Measurements from ENCODE around the gene KRT39. TPM values are rescaled to one million over a fixed set of nuclear protein-coding genes. Genes with fewer than 3 reads are reported as not detected.

The KRT39 gene
- total RNA-seq, 1 donor from 2014 or later: not detected

- DNase-seq (ENCODE audit: low read depth): no peak
Measured at GRCh38 chr17:40980596-40980995, 13.8 kb upstream of the KRT39 start.

- DNase-seq (ENCODE audit: low read depth): no peak
Measured at GRCh38 chr17:40980117-40980516, 13.4 kb upstream of the KRT39 start.

- DNase-seq (ENCODE audit: low read depth): no peak
Measured at GRCh38 chr17:40978575-40979151, 11.9 kb upstream of the KRT39 start.

- no peak for DNase-seq (ENCODE audit: low read depth)
Measured at GRCh38 chr17:40975516-40975915, 8.8 kb upstream of the KRT39 start.

GRCh38 chr17:40974366-40974765 is 7.6 kb upstream of the KRT39 start:
- no peak for DNase-seq (ENCODE audit: low read depth)

GRCh38 chr17:40967582-40967981 is 834 bp upstream of the KRT39 start:
- DNase-seq (ENCODE audit: low read depth): no peak

- peak; percentile 59 for DNase-seq (ENCODE audit: low read depth)
Measured at GRCh38 chr17:40963838-40964237, 2.9 kb downstream of the KRT39 start.

- DNase-seq (ENCODE audit: low read depth): no peak
Measured at GRCh38 chr17:40962059-40962561, 4.6 kb downstream of the KRT39 start.

- no peak for DNase-seq (ENCODE audit: low read depth)
Measured at GRCh38 chr17:40961591-40961990, 5.2 kb downstream of the KRT39 start.

- DNase-seq (ENCODE audit: low read depth): no peak
Measured at GRCh38 chr17:40960144-40960543, 6.6 kb downstream of the KRT39 start.

- DNase-seq (ENCODE audit: low read depth): peak; percentile 31
Measured at GRCh38 chr17:40958086-40958953, 8.4 kb downstream of the KRT39 start.

GRCh38 chr17:40956401-40957254 is 10.1 kb downstream of the KRT39 start:
- DNase-seq (ENCODE audit: low read depth): peak; percentile 96

- peak; percentile 94 for DNase-seq (ENCODE audit: low read depth)
Measured at GRCh38 chr17:40953881-40954280, 12.9 kb downstream of the KRT39 start.

- DNase-seq (ENCODE audit: low read depth): peak; percentile 91
Measured at GRCh38 chr17:40952661-40953060, 14.1 kb downstream of the KRT39 start.

GRCh38 chr17:40952154-40952553 is 14.6 kb downstream of the KRT39 start:
- no peak for DNase-seq (ENCODE audit: low read depth)

- DNase-seq (ENCODE audit: low read depth): peak; percentile 31
Measured at GRCh38 chr17:40951011-40951622, 15.6 kb downstream of the KRT39 start.

- DNase-seq (ENCODE audit: low read depth): no peak
Measured at GRCh38 chr17:40950176-40950575, 16.6 kb downstream of the KRT39 start.

- no peak for DNase-seq (ENCODE audit: low read depth)
Measured at GRCh38 chr17:40949418-40949817, 17.3 kb downstream of the KRT39 start.

- no peak for DNase-seq (ENCODE audit: low read depth)
Measured at GRCh38 chr17:40947929-40948328, 18.8 kb downstream of the KRT39 start.

GRCh38 chr17:40945414-40945813 is 21.3 kb downstream of the KRT39 start:
- DNase-seq (ENCODE audit: low read depth): no peak

- no peak for DNase-seq (ENCODE audit: low read depth)
Measured at GRCh38 chr17:40944531-40944930, 22.2 kb downstream of the KRT39 start.

GRCh38 chr17:40942553-40942952 is 24.2 kb downstream of the KRT39 start:
- no peak for DNase-seq (ENCODE audit: low read depth)

All from renal cortical epithelial cell (primary cell).